H1 (cell line): ENCODE results near the gene UBAP2. TPM values are rescaled to one million over a fixed set of nuclear protein-coding genes. Genes with fewer than 3 reads are reported as not detected.

Source experiments
- CBX5 ChIP-seq: fragments of 300-800, 300-1000 bp; sonication (generic); IDR thresholded peaks from 2 replicates; pipeline ENCODE4 v1.7.1; 2016; ENCODE audit warnings: antibody characterized with exemption, low read length, low read depth
- EP300 ChIP-seq, 2 experiments: IDR thresholded peaks; 1 replicate in 1 of 2; 2 replicates in 1 of 2; pipeline ENCODE4 v1.6.1; 2011 to 2012; ENCODE audit warnings: low read depth in 2 of 2, low read length in 2 of 2, mild to moderate bottlenecking in 2 of 2, borderline replicate concordance in 1 of 2, inconsistent platforms in 1 of 2, moderate library complexity in 1 of 2
- FOSL1 ChIP-seq: IDR thresholded peaks from 2 replicates; pipeline ENCODE4 v1.6.1; 2011; ENCODE audit warnings: mild to moderate bottlenecking, low read depth, low read length, moderate library complexity; ENCODE audit not compliant: insufficient read depth
- HDAC6 ChIP-seq: IDR thresholded peaks from one replicate; pipeline ENCODE4 v1.7.1; 2012; ENCODE audit warnings: low read depth, mild to moderate bottlenecking, inconsistent platforms, low read length, moderate library complexity
- PHF8 ChIP-seq: fragments of 200-600 bp; sonication (generic); conservative IDR thresholded peaks from 2 replicates; pipeline ENCODE4 v1.7.1; 2012; ENCODE audit warnings: low read depth, mild to moderate bottlenecking, inconsistent platforms, low read length, moderate library complexity
- SAP30 ChIP-seq: fragments of 300-600 bp; sonication (generic); IDR thresholded peaks from 2 replicates; pipeline ENCODE4 v1.7.1; 2012; ENCODE audit warnings: low read length, moderate library complexity, mild to moderate bottlenecking, inconsistent platforms; ENCODE audit not compliant: insufficient read depth, insufficient replicate concordance
- SP4 ChIP-seq: IDR thresholded peaks from 2 replicates; pipeline ENCODE4 v1.6.1; 2012; ENCODE audit warnings: low read length, inconsistent platforms
- polyA plus RNA-seq, 7 experiments: library from polyadenylated mRNA; depleted of rRNA in 3 of 7; stranded (reverse) in 5 of 7; unstranded in 2 of 7; fragments of >200 nt in 5 of 7; fragments of 200-250 nt in 2 of 7; gene quantifications; 1 replicate in 5 of 7; 2 replicates in 1 of 7; 4 replicates in 1 of 7; pipeline versions ENCODE4 v1.2.1 to v1.2.3, GENCODE V29; 2011 to 2013; ENCODE audit warnings: missing spikeins in 2 of 7, mixed read lengths in 2 of 7
- total RNA-seq: library from RNA; stranded (reverse); fragmentation: NEBNext Ultra II Directional; extraction: Animal tissue kit (Norgen Biotek cat#: 25700); gene quantifications from 2 replicates; pipeline ENCODE4 v1.2.1, GENCODE V29; 2021
- TF ChIP-seq, protein P1 (sequence below): fragments of 300-600 bp; sonication (generic); IDR thresholded peaks from 2 replicates; pipeline ENCODE4 v1.7.1; 2012; ENCODE audit warnings: low read length, moderate library complexity, mild to moderate bottlenecking, inconsistent platforms; ENCODE audit not compliant: insufficient replicate concordance
- TF ChIP-seq, protein P2 (sequence below): IDR thresholded peaks from 2 replicates; pipeline ENCODE4 v1.6.1; 2012; ENCODE audit warnings: inconsistent platforms
- TF ChIP-seq, protein P3 (sequence below): IDR thresholded peaks from 2 replicates; pipeline ENCODE4 v1.6.1; 2012; ENCODE audit warnings: inconsistent platforms

The UBAP2 gene
- total and polyA plus RNA-seq, 2 of the 8 experiments (the other 6 are each of a cell fraction or from before 2014, with no cell fraction given) = 75.0 to 81.4 TPM

- TF ChIP-seq, protein P1, sequence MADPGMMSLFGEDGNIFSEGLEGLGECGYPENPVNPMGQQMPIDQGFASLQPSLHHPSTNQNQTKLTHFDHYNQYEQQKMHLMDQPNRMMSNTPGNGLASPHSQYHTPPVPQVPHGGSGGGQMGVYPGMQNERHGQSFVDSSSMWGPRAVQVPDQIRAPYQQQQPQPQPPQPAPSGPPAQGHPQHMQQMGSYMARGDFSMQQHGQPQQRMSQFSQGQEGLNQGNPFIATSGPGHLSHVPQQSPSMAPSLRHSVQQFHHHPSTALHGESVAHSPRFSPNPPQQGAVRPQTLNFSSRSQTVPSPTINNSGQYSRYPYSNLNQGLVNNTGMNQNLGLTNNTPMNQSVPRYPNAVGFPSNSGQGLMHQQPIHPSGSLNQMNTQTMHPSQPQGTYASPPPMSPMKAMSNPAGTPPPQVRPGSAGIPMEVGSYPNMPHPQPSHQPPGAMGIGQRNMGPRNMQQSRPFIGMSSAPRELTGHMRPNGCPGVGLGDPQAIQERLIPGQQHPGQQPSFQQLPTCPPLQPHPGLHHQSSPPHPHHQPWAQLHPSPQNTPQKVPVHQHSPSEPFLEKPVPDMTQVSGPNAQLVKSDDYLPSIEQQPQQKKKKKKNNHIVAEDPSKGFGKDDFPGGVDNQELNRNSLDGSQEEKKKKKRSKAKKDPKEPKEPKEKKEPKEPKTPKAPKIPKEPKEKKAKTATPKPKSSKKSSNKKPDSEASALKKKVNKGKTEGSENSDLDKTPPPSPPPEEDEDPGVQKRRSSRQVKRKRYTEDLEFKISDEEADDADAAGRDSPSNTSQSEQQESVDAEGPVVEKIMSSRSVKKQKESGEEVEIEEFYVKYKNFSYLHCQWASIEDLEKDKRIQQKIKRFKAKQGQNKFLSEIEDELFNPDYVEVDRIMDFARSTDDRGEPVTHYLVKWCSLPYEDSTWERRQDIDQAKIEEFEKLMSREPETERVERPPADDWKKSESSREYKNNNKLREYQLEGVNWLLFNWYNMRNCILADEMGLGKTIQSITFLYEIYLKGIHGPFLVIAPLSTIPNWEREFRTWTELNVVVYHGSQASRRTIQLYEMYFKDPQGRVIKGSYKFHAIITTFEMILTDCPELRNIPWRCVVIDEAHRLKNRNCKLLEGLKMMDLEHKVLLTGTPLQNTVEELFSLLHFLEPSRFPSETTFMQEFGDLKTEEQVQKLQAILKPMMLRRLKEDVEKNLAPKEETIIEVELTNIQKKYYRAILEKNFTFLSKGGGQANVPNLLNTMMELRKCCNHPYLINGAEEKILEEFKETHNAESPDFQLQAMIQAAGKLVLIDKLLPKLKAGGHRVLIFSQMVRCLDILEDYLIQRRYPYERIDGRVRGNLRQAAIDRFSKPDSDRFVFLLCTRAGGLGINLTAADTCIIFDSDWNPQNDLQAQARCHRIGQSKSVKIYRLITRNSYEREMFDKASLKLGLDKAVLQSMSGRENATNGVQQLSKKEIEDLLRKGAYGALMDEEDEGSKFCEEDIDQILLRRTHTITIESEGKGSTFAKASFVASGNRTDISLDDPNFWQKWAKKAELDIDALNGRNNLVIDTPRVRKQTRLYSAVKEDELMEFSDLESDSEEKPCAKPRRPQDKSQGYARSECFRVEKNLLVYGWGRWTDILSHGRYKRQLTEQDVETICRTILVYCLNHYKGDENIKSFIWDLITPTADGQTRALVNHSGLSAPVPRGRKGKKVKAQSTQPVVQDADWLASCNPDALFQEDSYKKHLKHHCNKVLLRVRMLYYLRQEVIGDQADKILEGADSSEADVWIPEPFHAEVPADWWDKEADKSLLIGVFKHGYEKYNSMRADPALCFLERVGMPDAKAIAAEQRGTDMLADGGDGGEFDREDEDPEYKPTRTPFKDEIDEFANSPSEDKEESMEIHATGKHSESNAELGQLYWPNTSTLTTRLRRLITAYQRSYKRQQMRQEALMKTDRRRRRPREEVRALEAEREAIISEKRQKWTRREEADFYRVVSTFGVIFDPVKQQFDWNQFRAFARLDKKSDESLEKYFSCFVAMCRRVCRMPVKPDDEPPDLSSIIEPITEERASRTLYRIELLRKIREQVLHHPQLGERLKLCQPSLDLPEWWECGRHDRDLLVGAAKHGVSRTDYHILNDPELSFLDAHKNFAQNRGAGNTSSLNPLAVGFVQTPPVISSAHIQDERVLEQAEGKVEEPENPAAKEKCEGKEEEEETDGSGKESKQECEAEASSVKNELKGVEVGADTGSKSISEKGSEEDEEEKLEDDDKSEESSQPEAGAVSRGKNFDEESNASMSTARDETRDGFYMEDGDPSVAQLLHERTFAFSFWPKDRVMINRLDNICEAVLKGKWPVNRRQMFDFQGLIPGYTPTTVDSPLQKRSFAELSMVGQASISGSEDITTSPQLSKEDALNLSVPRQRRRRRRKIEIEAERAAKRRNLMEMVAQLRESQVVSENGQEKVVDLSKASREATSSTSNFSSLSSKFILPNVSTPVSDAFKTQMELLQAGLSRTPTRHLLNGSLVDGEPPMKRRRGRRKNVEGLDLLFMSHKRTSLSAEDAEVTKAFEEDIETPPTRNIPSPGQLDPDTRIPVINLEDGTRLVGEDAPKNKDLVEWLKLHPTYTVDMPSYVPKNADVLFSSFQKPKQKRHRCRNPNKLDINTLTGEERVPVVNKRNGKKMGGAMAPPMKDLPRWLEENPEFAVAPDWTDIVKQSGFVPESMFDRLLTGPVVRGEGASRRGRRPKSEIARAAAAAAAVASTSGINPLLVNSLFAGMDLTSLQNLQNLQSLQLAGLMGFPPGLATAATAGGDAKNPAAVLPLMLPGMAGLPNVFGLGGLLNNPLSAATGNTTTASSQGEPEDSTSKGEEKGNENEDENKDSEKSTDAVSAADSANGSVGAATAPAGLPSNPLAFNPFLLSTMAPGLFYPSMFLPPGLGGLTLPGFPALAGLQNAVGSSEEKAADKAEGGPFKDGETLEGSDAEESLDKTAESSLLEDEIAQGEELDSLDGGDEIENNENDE = no peak
- TF ChIP-seq SAP30 = no peak
- TF ChIP-seq PHF8 = no peak
- no peak for TF ChIP-seq FOSL1
- no peak for TF ChIP-seq CBX5
- no peak for TF ChIP-seq SP4
- TF ChIP-seq, protein P2, sequence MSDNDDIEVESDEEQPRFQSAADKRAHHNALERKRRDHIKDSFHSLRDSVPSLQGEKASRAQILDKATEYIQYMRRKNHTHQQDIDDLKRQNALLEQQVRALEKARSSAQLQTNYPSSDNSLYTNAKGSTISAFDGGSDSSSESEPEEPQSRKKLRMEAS = no peak
- TF ChIP-seq, protein P3, sequence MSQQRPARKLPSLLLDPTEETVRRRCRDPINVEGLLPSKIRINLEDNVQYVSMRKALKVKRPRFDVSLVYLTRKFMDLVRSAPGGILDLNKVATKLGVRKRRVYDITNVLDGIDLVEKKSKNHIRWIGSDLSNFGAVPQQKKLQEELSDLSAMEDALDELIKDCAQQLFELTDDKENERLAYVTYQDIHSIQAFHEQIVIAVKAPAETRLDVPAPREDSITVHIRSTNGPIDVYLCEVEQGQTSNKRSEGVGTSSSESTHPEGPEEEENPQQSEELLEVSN = no peak
- no peak for TF ChIP-seq EP300 (IDR thresholded peaks at IDR 0.05; ENCODE audit: borderline replicate concordance in 1 of 2, low read depth in 2 of 2, low read length in 2 of 2)
- TF ChIP-seq HDAC6 = no peak
Observed at GRCh38 chr9:33923079-33923478, 125.6 kb downstream of the UBAP2 start (continued).
